ENCODE measurements around the gene S100A12. TPM values are rescaled to one million over a fixed set of nuclear protein-coding genes. Genes with fewer than 3 reads are reported as not detected.

Gene S100A12
- total RNA-seq, 1 experiment from 2014 or later = not detected

DNA sequence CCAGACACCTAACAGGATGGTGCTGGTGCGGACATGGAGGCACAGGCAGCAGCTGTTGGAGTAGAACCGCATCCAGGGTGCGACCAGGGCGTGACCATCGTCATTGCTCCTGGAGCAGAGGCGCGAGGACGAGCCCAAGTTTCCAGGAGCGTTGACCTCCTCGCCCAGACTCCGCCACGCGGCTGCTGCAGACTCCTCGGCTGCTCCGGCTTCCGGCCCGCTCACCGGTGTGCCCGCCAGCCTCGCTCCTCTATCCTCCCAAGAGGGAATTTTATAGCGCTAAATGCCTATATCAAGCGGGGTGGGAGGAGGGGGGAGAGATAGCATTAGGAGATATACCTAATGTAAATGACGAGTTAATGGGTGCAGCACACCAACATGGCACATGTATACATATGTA, 5.3 kb upstream of the S100A12 start:
- peaks cover 21% of the 10 kb centered on the region for H3K9me3 Mint-ChIP-seq (ENCODE audit: unreplicated experiment)
- no peak overlapping the region for H3K4me3 Mint-ChIP-seq (ENCODE audit: unreplicated experiment)
- no peak for DNase-seq (ENCODE audit: unreplicated experiment)
- peaks cover 31% of the 10 kb centered on the region for H3K4me1 Mint-ChIP-seq (ENCODE audit: insufficient read depth, unreplicated experiment)
- no TSS peak for BruUV-seq (replicated peaks)
- no peaks in the 10 kb centered on the region for H3K27me3 Mint-ChIP-seq (ENCODE audit: insufficient read depth, unreplicated experiment)
- ChIA-PET CTCF (no interaction called here), POLR2A (interaction anchor here (0.6 to 1.8 kb wide), 2 partner anchors 23 to 452 kb away, joined by 3 to 6 read pairs; partner anchors contain the start of gene S100A9)
- intact Hi-C loops (cut with micrococcal nuclease) = no loop called here
- no peaks in the 10 kb centered on the region for H3K36me3 Mint-ChIP-seq (ENCODE audit: insufficient read depth, unreplicated experiment)
- H3K27ac Mint-ChIP-seq (ENCODE audit: low read depth, unreplicated experiment) = no peak overlapping the region
- TF ChIP-seq, protein P1, sequence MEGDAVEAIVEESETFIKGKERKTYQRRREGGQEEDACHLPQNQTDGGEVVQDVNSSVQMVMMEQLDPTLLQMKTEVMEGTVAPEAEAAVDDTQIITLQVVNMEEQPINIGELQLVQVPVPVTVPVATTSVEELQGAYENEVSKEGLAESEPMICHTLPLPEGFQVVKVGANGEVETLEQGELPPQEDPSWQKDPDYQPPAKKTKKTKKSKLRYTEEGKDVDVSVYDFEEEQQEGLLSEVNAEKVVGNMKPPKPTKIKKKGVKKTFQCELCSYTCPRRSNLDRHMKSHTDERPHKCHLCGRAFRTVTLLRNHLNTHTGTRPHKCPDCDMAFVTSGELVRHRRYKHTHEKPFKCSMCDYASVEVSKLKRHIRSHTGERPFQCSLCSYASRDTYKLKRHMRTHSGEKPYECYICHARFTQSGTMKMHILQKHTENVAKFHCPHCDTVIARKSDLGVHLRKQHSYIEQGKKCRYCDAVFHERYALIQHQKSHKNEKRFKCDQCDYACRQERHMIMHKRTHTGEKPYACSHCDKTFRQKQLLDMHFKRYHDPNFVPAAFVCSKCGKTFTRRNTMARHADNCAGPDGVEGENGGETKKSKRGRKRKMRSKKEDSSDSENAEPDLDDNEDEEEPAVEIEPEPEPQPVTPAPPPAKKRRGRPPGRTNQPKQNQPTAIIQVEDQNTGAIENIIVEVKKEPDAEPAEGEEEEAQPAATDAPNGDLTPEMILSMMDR (IDR thresholded peaks at IDR 0.05; ENCODE audit: unreplicated experiment) = no peak

GRCh38 chr1:153379591-153379990, 4.2 kb upstream of the S100A12 start:
- H3K27me3 Mint-ChIP-seq (ENCODE audit: insufficient read depth, unreplicated experiment) = no peaks in the 10 kb centered on the region
- intact Hi-C loops (cut with micrococcal nuclease) = no loop called here
- POLR2A ChIA-PET = no interaction called here
- H3K4me3 Mint-ChIP-seq (ENCODE audit: unreplicated experiment) = no peak overlapping the region
- peaks cover 36% of the 10 kb centered on the region for H3K4me1 Mint-ChIP-seq (ENCODE audit: insufficient read depth, unreplicated experiment)
- H3K27ac Mint-ChIP-seq (ENCODE audit: low read depth, unreplicated experiment) = no peak overlapping the region
- no peaks in the 10 kb centered on the region for H3K36me3 Mint-ChIP-seq (ENCODE audit: insufficient read depth, unreplicated experiment)
- TF ChIP-seq, protein P1 (IDR thresholded peaks at IDR 0.05; ENCODE audit: unreplicated experiment) = no peak
- BruUV-seq (replicated peaks) = no TSS peak
- H3K9me3 Mint-ChIP-seq (ENCODE audit: unreplicated experiment) = peaks cover 21% of the 10 kb centered on the region
- CTCF ChIA-PET = interaction anchor here (0.6 to 1.2 kb wide), 3 partner anchors 22 to 1373 kb away, joined by 3 to 6 read pairs (median 3); partner anchors contain the start of gene S100A9
- no peak for DNase-seq (ENCODE audit: unreplicated experiment)

GRCh38 chr1:153374071-153374470, 1.4 kb downstream of the S100A12 start:
- Mint-ChIP-seq H3K27ac (ENCODE audit: low read depth, unreplicated experiment) (no peak overlapping the region), H3K27me3 (ENCODE audit: insufficient read depth, unreplicated experiment) (no peaks in the 10 kb centered on the region), H3K4me3 (ENCODE audit: unreplicated experiment) (no peak overlapping the region), H3K9me3 (ENCODE audit: unreplicated experiment) (no peaks in the 10 kb centered on the region), H3K4me1 (ENCODE audit: insufficient read depth, unreplicated experiment) (peaks cover 43% of the 10 kb centered on the region), H3K36me3 (ENCODE audit: insufficient read depth, unreplicated experiment) (peaks cover 6% of the 10 kb centered on the region)
- TF ChIP-seq, protein P1 (IDR thresholded peaks at IDR 0.05; ENCODE audit: unreplicated experiment) = no peak
- DNase-seq (ENCODE audit: unreplicated experiment) = no peak
- intact Hi-C loops (cut with micrococcal nuclease) = loop anchor here (2.0 kb wide), 1 partner anchor 17 kb away; the partner anchor contains the start of gene S100A8
- CTCF ChIA-PET = interaction anchor here (0.7 to 5.7 kb wide), 7 partner anchors 9 to 1474 kb away, joined by 3 to 39 read pairs (median 5); partner anchors contain the start of gene S100A9
- BruUV-seq (replicated peaks) = no TSS peak
- POLR2A ChIA-PET = interaction anchor here (1.1 to 4.6 kb wide), 3 partner anchors 11 to 20 kb away, joined by 4 to 60 read pairs (median 44); partner anchors contain the start of genes S100A8 and S100A9

GRCh38 chr1:153372571-153372970, 2.9 kb downstream of the S100A12 start:
- no peaks in the 10 kb centered on the region for H3K9me3 Mint-ChIP-seq (ENCODE audit: unreplicated experiment)
- DNase-seq (ENCODE audit: unreplicated experiment) = no peak
- peaks cover 39% of the 10 kb centered on the region for H3K4me1 Mint-ChIP-seq (ENCODE audit: insufficient read depth, unreplicated experiment)
- H3K27ac Mint-ChIP-seq (ENCODE audit: low read depth, unreplicated experiment) = no peak overlapping the region
- TF ChIP-seq, protein P1 (IDR thresholded peaks at IDR 0.05; ENCODE audit: unreplicated experiment) = no peak
- no peaks in the 10 kb centered on the region for H3K27me3 Mint-ChIP-seq (ENCODE audit: insufficient read depth, unreplicated experiment)
- intact Hi-C loops (cut with micrococcal nuclease) = no loop called here
- CTCF ChIA-PET = interaction anchor here (1.1 to 5.7 kb wide), 4 partner anchors 15 to 138 kb away, joined by 3 to 39 read pairs (median 11); partner anchors contain the start of gene S100A9
- POLR2A ChIA-PET = interaction anchor here (0.7 to 1.3 kb wide), 4 partner anchors 15 to 28 kb away, joined by 3 to 4 read pairs (median 4); partner anchors contain the start of gene S100A9
- no TSS peak for BruUV-seq (replicated peaks)
- H3K4me3 Mint-ChIP-seq (ENCODE audit: unreplicated experiment) = no peak overlapping the region
- H3K36me3 Mint-ChIP-seq (ENCODE audit: insufficient read depth, unreplicated experiment) = peaks cover 6% of the 10 kb centered on the region
